Measurements from ENCODE around the gene IER5.
A peak's percentile ranks its signal among the peaks of the same experiment; 100 is the strongest.

The IER5 gene

DNA sequence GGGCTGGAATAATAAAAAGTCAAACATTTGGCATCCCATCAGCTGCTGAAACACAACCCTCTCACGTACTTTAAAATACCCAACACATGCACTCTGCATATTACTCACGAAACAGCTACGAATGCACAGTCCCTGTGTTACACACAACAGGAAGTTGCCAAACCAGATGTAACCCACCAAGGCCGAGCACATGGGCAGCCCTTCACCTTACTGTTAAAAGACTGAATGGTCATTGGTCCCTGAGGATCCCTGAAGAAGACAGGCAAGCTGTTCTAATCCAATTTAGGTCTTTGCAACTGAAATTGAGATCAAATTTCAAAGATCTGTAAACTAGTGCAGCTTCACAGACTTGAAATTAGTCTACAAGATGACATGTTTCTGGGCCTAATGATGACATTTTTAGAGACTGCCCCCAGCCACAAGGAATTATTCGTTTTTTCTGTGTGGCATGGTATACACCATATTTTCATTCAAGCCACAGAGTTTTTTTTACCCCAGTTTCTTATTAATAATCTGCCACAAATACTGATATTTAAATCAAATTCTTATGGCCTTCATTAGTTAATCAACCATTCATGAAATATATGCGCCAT lies 25.6 kb upstream of the IER5 start:
- peak; percentile 97 for ATAC-seq
- H3K4me1 Mint-ChIP-seq: peaks cover 25% of the 10 kb centered on the region
- H3K4me3 Mint-ChIP-seq: peak overlapping the region; percentile 82 to 86
- no peaks in the 10 kb centered on the region for H3K27me3 Mint-ChIP-seq
- peak overlapping the region; percentile 93 to 95 for H3K27ac Mint-ChIP-seq
- DNase-seq: peak; percentile 51 to 66
- peaks cover 18 to 29% of the 10 kb centered on the region in 2 donors for H3K9me3 Mint-ChIP-seq

DNA sequence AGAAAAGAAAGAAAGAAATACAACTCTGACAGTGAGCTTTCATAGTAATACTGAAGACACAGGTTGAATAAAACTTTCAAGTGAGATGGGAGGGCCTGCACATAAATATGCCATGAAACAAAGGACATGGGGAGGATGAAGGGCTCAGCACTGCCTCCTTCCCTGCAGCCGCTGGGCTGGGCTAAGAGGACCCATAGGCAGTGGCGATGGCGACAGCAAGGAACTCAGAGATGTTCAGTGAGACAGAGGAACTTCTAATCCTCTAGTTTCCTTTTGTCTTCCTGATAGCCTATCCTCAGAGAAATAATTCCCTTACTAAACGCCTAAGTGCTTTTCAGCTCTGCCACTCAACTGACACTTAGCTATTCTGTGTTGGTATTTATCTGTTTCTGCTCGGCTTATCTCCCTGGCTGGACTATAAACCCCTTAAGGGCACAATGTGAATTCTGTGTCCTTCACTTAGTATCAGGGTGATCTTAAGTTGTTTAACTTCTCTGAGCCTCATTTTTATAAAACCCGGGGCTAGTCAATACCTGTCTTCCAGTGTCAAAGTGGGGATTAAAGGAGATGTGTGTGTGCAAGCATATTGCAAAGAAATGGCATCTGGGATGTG lies 24.4 kb upstream of the IER5 start:
- no peaks in the 10 kb centered on the region for H3K27me3 Mint-ChIP-seq
- H3K4me3 Mint-ChIP-seq: no peak overlapping the region
- H3K9me3 Mint-ChIP-seq: peaks cover 16 to 20% of the 10 kb centered on the region in 2 donors
- ATAC-seq (no peak), DNase-seq (no peak)
- peaks cover 25% of the 10 kb centered on the region for H3K4me1 Mint-ChIP-seq
- peak overlapping the region in 1 of 2 donors; percentile 65 for H3K27ac Mint-ChIP-seq

DNA sequence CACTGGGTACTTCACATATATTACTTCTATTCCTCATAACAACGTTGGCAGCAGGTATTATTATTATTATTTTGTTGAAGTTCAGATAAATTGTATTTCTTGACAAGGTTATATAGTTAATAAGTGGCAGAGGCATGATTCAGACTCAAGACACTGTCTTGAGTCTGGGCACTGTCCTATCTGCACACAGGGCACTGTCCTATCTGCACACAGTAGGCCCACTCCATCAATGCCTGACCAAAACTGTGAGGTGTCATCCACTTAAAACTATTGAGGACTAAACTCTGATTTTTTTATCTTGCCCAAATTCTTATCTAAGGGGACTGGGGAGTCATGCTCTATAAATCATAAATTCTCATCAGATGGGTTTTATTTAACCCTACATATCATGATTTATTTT lies 23.8 kb upstream of the IER5 start:
- H3K27me3 Mint-ChIP-seq: no peaks in the 10 kb centered on the region
- peak overlapping the region in 1 of 2 donors; percentile 65 for H3K27ac Mint-ChIP-seq
- no peak overlapping the region for H3K4me3 Mint-ChIP-seq
- no peak for ATAC-seq
- DNase-seq: no peak
- H3K4me1 Mint-ChIP-seq: peaks cover 25% of the 10 kb centered on the region
- peaks cover 10 to 14% of the 10 kb centered on the region in 2 donors for H3K9me3 Mint-ChIP-seq

DNA sequence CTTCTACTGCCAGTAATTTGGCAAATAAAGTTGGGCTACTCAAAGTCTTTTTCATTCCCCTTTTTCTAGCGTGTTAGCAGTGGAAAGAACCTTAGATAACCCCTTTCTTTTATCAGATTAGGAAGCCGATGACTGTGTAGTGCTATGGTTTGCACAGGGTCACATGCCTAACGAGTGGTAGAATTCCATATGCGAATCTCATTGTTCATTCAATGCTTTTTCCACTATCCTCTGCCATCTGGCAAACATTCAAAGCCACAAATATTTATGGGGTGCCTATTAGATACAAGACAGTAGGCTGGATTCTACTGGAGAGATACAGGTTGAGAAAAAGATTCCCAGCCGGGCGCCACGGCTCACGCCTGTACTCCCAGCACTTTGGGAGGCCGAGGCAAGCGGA lies 14.9 kb upstream of the IER5 start:
- Mint-ChIP-seq H3K4me3 (no peak overlapping the region), H3K27me3 (peaks cover 30% of the 10 kb centered on the region)
- ATAC-seq: no peak

DNA sequence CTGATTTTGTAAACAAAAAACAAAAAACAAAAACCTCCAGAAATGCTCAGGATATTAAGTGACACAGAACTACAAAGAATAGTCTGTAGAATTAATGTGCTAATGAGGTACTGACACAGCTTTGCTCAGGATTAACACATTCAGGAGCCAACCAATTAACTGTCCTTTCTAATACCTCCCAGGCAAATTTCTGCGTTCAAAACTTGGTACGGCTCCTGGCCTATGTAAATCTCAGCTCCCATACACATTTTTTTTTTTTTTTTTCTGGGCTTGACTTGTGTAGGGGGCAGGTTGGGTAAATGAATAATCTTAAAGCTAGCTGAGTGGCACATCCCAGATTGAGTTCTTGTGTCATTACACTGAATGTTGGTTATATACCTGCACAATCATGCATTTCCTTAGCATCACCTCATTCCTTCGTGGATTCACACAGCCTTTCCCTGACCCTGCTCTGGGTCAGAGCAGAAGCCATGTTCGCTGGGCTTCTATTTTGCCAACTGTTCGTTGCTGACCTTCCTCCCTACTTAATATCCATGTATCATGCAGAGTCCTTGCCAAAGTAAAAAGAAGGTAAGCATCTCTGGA lies 12.6 kb upstream of the IER5 start:
- peaks cover 0 to 7% of the 10 kb centered on the region in 2 donors for H3K9me3 Mint-ChIP-seq
- H3K27me3 Mint-ChIP-seq: peaks cover 21% of the 10 kb centered on the region
- DNase-seq: no peak
- H3K4me1 Mint-ChIP-seq: no peaks in the 10 kb centered on the region
- no peak overlapping the region for H3K27ac Mint-ChIP-seq
- H3K4me3 Mint-ChIP-seq: no peak overlapping the region
- ATAC-seq: no peak

More for the DNA sequence above, 14.9 kb upstream of the IER5 start:
- DNase-seq: no peak
- Mint-ChIP-seq H3K9me3 (peaks cover 0 to 7% of the 10 kb centered on the region in 2 donors), H3K4me1 (no peaks in the 10 kb centered on the region), H3K27ac (no peak overlapping the region)

DNA sequence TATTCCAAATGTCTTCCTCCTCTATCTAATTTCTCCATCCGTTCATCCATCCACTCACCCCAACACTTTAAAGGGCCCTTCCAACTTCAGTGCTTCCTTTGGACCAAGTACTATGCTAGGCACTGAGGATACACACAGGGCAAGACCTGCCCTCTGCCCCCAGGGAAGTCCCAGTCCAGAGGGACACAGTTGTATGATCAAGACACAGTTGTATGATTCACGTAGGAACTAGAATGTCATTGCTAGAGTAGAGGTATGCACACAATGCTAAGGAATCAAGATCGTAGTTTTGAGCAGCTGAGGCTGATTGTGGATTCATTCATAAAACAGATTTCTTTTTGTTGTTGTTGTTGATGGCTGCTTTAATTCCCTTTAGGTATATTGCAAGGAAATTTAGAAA lies 11.6 kb upstream of the IER5 start:
- Mint-ChIP-seq H3K4me1 (no peaks in the 10 kb centered on the region), H3K4me3 (no peak overlapping the region), H3K27ac (no peak overlapping the region), H3K27me3 (peaks cover 21% of the 10 kb centered on the region), H3K9me3 (peaks cover 0 to 7% of the 10 kb centered on the region in 2 donors)
- DNase-seq (no peak), ATAC-seq (no peak)

DNA sequence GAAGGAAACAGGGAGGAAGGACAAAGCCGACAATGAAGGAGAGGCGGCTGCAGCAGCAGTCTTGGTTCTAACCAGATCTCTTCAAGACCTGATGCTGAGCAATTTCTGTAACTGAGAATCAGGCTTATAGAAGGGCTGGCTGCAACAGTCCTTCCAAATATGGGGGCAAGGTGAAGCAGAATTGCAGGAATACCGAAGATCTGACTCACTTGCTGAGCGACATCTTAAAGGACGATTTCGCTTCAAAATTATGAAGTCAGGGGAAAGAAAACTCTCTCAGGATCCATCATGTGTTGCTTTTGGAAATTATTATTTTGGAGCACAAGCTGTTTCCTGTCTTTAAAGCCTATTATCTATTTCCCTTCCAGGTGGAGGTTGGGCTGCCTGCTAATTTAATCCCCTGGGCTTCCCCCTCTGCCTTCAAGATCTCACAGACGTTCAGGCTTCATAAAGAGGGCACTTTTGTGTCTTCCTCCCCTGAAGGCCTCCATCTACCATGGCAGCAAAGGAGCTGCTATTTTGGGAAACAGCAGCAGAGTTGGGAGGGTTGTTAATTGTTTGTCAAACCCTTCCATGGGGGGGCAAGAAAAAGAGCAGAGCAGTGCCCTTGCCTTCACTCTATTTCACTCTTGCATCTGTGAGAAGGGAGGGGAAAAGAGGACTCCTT lies 10.8 kb upstream of the IER5 start:
- DNase-seq: no peak
- Mint-ChIP-seq H3K27me3 (peaks cover 21% of the 10 kb centered on the region), H3K9me3 (peaks cover 0 to 7% of the 10 kb centered on the region in 2 donors), H3K27ac (no peak overlapping the region), H3K4me1 (no peaks in the 10 kb centered on the region), H3K4me3 (no peak overlapping the region)
- no peak for ATAC-seq

DNA sequence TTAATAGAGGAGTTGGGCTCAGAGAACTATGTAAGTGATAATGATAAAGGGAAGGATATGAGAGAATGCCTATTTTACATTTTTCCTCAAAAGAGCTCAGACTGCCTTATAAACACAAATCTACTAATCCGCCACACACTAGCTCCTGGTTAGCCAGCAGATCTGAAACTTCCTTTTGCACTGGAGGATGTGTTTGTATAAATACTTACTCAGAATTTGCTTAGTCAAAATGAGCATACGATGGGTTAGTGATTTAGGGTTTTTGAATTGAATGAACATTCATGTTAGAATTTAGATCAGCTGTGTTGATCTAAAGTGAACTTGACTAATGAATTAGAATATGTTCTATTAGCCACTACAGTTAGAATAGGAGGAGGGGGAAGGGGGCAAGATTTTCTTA lies 9.1 kb upstream of the IER5 start:
- Mint-ChIP-seq H3K9me3 (peaks cover 0 to 7% of the 10 kb centered on the region in 2 donors), H3K27ac (no peak overlapping the region), H3K27me3 (peaks cover 21% of the 10 kb centered on the region), H3K4me3 (no peak overlapping the region), H3K4me1 (peaks cover 5% of the 10 kb centered on the region)
- ATAC-seq (no peak), DNase-seq (no peak)

DNA sequence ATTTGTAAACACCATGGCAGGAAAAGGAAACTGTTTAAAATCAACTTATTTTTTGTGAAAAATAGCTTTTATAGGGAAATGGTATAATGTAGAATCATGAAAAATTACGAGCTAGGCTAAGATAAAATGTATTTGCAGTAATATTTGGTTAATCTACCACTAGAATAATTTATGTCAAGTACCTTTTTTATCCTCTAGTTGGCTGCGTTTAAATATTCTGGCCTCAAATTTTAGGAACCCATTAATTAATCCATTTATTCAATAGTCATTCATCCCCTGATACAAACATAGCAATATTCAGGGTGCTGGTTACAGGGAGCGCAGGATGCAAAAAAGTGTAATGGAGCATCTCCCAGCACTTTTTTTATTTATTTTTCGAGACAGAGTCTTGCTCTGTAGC lies 8.6 kb upstream of the IER5 start:
- no peak overlapping the region for H3K4me3 Mint-ChIP-seq
- H3K4me1 Mint-ChIP-seq: peaks cover 9% of the 10 kb centered on the region
- peaks cover 16% of the 10 kb centered on the region for H3K27me3 Mint-ChIP-seq
- ATAC-seq: no peak
- DNase-seq: no peak
- H3K27ac Mint-ChIP-seq: no peak overlapping the region
- H3K9me3 Mint-ChIP-seq: peaks cover 0 to 2% of the 10 kb centered on the region in 2 donors

DNA sequence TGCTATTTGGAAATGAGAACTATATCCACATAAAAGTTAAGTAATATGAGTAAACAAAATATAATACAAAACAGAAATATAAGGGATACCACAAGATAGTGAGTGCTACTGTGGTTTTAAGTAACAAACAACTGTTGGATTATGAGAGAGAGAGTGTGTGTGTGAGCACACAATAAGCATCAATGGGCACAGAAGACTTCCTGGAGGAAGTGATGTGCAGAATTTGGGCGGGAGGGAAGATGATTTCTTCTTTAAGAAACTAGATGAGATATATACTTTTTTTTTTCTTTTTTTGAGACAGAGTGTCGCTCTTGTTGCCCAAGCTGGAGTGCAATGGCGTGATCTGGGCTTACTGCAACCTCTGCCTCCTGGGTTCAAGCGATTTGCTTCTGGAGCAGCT lies 7.9 kb upstream of the IER5 start:
- ATAC-seq (no peak), DNase-seq (no peak)
- Mint-ChIP-seq H3K27me3 (peaks cover 13% of the 10 kb centered on the region), H3K4me1 (peaks cover 14% of the 10 kb centered on the region), H3K27ac (no peak overlapping the region), H3K9me3 (no peaks in the 10 kb centered on the region), H3K4me3 (no peak overlapping the region)

DNA sequence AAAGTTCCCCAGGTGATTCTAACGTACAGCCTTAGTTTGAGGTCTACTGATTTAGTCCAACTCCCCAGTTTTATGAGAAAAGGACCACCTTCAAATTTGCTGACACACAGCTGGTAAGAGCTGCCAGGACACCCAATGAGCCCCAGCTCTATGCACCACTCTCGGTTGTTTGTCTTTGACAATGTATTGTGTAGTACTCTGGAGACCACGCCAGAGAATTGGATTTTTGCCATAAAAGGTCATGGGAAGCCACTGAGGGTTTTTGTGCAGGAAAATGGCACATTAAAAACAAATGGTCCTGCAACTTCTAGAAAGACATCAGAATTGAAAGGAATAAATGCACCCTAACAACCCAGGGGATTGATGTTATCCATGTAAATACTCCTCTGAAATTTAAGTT lies 7.1 kb upstream of the IER5 start:
- H3K4me3 Mint-ChIP-seq: no peak overlapping the region
- no peaks in the 10 kb centered on the region for H3K9me3 Mint-ChIP-seq
- peaks cover 19% of the 10 kb centered on the region for H3K4me1 Mint-ChIP-seq
- no peak overlapping the region for H3K27ac Mint-ChIP-seq
- DNase-seq (no peak), ATAC-seq (no peak)
- H3K27me3 Mint-ChIP-seq: peaks cover 8% of the 10 kb centered on the region

DNA sequence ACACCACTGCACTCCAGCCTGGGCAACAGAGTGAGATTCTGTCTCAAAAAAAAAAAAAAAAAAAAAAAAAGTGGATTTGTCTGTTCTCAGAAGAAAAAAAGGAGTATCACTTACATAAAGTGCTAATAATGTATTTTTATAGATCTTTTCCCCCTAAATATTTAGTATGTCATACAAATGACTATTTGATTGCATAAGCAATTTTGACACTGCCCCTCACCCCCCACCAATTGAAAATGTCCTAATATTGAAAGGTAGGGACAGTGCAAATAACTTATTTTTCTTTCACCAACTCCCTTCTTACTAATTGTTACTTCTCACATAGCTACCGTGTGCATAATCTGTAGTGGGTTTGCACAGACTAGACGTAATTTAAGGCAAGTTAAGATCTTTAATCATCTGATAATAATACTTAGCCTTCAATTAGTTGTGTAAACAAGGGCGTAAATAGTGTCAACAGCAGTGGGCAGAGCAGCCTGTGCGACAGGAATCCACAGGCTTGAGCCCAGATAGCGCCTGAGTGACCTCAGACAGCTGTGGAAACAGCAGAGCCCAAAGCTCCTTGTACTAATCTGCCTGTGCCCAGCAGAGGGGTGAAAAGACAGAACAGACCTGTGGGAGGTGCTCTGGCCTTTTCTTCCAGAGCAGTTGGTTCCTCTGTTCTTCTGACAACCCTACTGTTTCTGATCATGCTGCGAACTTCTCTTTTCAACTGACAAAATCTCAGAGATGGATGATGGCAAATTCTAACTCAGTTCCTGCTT lies 4.5 kb upstream of the IER5 start:
- no peak overlapping the region for H3K4me3 Mint-ChIP-seq
- ATAC-seq (peak; percentile 59), DNase-seq (peak; percentile 37 to 62)
- H3K27me3 Mint-ChIP-seq: no peaks in the 10 kb centered on the region
- H3K4me1 Mint-ChIP-seq: peaks cover 39% of the 10 kb centered on the region
- H3K9me3 Mint-ChIP-seq: no peaks in the 10 kb centered on the region
- no peak overlapping the region for H3K27ac Mint-ChIP-seq

DNA sequence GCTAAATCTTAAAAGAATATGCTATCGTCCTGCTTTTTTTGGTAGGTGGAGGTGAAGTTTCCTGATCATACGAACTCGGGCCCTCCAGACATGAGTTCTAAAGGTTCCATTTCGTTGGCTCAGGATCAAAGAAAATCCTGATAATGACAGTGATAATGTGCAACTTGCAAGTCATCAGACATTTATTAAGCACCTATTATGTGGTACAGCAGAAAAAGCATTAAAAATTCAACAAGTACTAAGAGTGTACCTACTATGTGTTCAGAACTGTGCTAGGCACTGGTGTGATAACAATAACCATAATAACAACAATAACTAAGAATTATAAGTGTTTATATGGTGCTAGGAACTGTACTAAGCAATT lies 3.9 kb upstream of the IER5 start:
- Mint-ChIP-seq H3K9me3 (no peaks in the 10 kb centered on the region), H3K27me3 (no peaks in the 10 kb centered on the region), H3K4me1 (peaks cover 39% of the 10 kb centered on the region), H3K4me3 (no peak overlapping the region), H3K27ac (no peak overlapping the region)
- ATAC-seq (no peak), DNase-seq (no peak)

DNA sequence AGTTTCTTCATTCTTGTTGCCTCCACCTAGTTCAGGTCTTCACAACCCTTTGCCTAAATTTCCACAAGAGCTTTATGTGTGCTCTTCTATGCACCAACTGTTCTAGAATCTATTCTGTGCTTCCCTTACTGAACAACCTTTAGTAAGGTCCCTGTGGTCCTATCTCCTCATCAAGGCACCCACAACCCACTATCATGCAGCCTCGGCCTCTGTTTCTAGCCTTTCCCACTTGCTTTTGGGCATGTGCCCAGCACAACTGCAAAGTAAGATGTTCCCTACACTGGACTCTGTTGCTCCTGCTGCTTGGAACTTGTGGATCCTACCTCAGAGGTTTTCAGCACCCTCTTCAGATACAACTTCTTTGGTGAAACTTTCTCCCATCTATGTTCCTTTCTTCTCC lies 2.4 kb upstream of the IER5 start:
- H3K9me3 Mint-ChIP-seq: no peaks in the 10 kb centered on the region
- no peak for DNase-seq
- no peak for ATAC-seq
- no peaks in the 10 kb centered on the region for H3K27me3 Mint-ChIP-seq
- no peak overlapping the region for H3K4me3 Mint-ChIP-seq
- peaks cover 41% of the 10 kb centered on the region for H3K4me1 Mint-ChIP-seq
- no peak overlapping the region for H3K27ac Mint-ChIP-seq

DNA sequence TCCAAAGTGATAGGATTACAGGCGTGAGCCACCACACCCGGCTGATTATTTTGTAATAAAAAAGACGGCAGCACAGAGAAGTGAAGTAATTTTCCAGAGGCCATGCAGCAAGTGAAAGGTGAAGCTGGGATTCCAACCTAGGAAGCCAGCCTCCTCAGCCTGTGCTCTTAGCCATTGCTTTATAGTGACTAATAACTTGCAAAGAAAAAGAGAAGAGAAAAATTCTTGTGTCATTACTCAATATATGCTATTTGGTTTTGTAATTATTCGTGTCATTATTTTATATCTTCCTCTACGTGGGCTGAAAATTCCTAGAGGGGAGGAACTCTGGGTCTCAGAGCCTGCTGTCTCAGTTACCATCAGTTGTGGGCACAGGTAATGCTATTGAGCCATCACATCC lies 1.6 kb upstream of the IER5 start:
- no peak for ATAC-seq
- no peaks in the 10 kb centered on the region for H3K9me3 Mint-ChIP-seq
- peaks cover 49% of the 10 kb centered on the region for H3K4me1 Mint-ChIP-seq
- H3K4me3 Mint-ChIP-seq: peak overlapping the region; percentile 98
- H3K27me3 Mint-ChIP-seq: no peaks in the 10 kb centered on the region
- no peak overlapping the region for H3K27ac Mint-ChIP-seq
- no peak for DNase-seq
